ENCODE measurements around the gene MYO5B.
"Not testable (repeated sequence)": the region's sequence is repeated elsewhere in the genome, so short reads cannot be mapped to it uniquely, and the experiment has no call there.

The MYO5B gene

GRCh38 chr18:49846718-49847470 is 348.1 kb downstream of the MYO5B start:
- no peak for DNase-seq

GRCh38 chr18:49846361-49846662 is 348.6 kb downstream of the MYO5B start:
- no peak for DNase-seq

GRCh38 chr18:49845629-49846360 is 349.2 kb downstream of the MYO5B start:
- DNase-seq = no peak

- no peak for DNase-seq
These were observed 350.0 kb downstream of the MYO5B start for GRCh38 chr18:49844903-49845302.

- DNase-seq = no peak
These were observed 350.9 kb downstream of the MYO5B start for GRCh38 chr18:49843778-49844625.

- no peak for DNase-seq
These were observed 351.8 kb downstream of the MYO5B start for GRCh38 chr18:49843131-49843530.

- no peak for DNase-seq
These were observed 352.3 kb downstream of the MYO5B start for GRCh38 chr18:49842656-49843055.

GRCh38 chr18:49841236-49842217 is 353.4 kb downstream of the MYO5B start:
- DNase-seq = no peak

- no peak for DNase-seq
These were observed 355.9 kb downstream of the MYO5B start for GRCh38 chr18:49839012-49839411.

- DNase-seq = no peak
These were observed 356.6 kb downstream of the MYO5B start for GRCh38 chr18:49838381-49838780.

- no peak for DNase-seq
These were observed 357.1 kb downstream of the MYO5B start for GRCh38 chr18:49837889-49838288.

GRCh38 chr18:49837316-49837835 is 357.6 kb downstream of the MYO5B start:
- DNase-seq = not testable (repeated sequence)

- no peak for DNase-seq
These were observed 359.5 kb downstream of the MYO5B start for GRCh38 chr18:49835405-49835804.

- no peak for DNase-seq
These were observed 360.7 kb downstream of the MYO5B start for GRCh38 chr18:49834258-49834657.

GRCh38 chr18:49833814-49834213 is 361.1 kb downstream of the MYO5B start:
- DNase-seq = no peak

- no peak for DNase-seq
These were observed 362.7 kb downstream of the MYO5B start for GRCh38 chr18:49832221-49832647.

GRCh38 chr18:49827996-49828395 is 367.0 kb downstream of the MYO5B start:
- DNase-seq = no peak

GRCh38 chr18:49819823-49820671 is 374.9 kb downstream of the MYO5B start:
- DNase-seq = no peak

GRCh38 chr18:49819071-49819662 is 375.8 kb downstream of the MYO5B start:
- no peak for DNase-seq

GRCh38 chr18:49817947-49818346 is 377.0 kb downstream of the MYO5B start:
- no peak for DNase-seq

- no peak for DNase-seq
These were observed 379.0 kb downstream of the MYO5B start for GRCh38 chr18:49815927-49816326.

Data from SW 1271 (cell line).